SK-N-MC (cell line): ENCODE measurements around the gene RBM19.

Experiments
- EZH2 ChIP-seq: fragments of 200-600 bp; sonication (generic); IDR thresholded peaks from one replicate; pipeline ENCODE4 v1.6.1; 2017; ENCODE audit warnings: antibody characterized with exemption
- POLR2AphosphoS5 ChIP-seq: IDR thresholded peaks from 2 replicates; pipeline ENCODE4 v1.6.1; 2012; ENCODE audit warnings: mild to moderate bottlenecking, low read depth, low read length, borderline replicate concordance

GRCh38 chr12:113934060-113934814, 31.9 kb downstream of the RBM19 start:
- TF ChIP-seq EZH2 (no peak), POLR2AphosphoS5 (no peak)
